ENCODE measurements around the gene MS4A10. TPM values are rescaled to one million over a fixed set of nuclear protein-coding genes. Genes with fewer than 3 reads are reported as not detected.

MS4A10 gene
- total and polyA plus RNA-seq, 2 experiments from 2014 or later: not detected

DNA sequence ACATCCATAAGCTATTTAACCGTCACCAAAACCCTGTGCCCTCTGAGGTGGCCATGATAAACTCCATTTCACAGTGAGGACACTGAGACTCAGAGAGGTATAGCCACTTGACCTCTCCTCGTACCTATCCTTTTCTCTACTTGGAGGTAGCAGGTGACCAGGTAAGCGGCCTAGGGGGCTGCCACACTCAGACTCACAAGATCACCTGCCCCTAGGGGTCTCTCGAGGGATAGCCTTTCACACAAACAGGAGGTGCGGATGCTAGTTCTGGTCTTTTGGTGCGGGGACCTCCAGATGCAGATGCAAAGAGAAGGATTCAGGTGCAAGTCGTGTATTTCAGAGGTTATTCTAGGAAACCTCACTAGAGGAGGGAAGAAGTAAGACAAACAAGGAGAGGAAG lies 46.0 kb upstream of the MS4A10 start:
- H3K4me1 Mint-ChIP-seq: no peaks in the 10 kb centered on the region
- H3K4me2 ChIP-seq: no peak overlapping the region
- no peak overlapping the region for H2AFZ ChIP-seq
- no peaks in the 10 kb centered on the region for H3K27me3 ChIP-seq (ENCODE audit: insufficient read depth)
- no peaks in the 10 kb centered on the region for H4K20me1 ChIP-seq (replicated peaks; ENCODE audit: insufficient read depth)
- no peaks in the 10 kb centered on the region for H3K79me2 ChIP-seq (replicated peaks; ENCODE audit: insufficient read depth)
- H3K4me3 Mint-ChIP-seq: no peak overlapping the region
- TF ChIP-seq, protein P1, sequence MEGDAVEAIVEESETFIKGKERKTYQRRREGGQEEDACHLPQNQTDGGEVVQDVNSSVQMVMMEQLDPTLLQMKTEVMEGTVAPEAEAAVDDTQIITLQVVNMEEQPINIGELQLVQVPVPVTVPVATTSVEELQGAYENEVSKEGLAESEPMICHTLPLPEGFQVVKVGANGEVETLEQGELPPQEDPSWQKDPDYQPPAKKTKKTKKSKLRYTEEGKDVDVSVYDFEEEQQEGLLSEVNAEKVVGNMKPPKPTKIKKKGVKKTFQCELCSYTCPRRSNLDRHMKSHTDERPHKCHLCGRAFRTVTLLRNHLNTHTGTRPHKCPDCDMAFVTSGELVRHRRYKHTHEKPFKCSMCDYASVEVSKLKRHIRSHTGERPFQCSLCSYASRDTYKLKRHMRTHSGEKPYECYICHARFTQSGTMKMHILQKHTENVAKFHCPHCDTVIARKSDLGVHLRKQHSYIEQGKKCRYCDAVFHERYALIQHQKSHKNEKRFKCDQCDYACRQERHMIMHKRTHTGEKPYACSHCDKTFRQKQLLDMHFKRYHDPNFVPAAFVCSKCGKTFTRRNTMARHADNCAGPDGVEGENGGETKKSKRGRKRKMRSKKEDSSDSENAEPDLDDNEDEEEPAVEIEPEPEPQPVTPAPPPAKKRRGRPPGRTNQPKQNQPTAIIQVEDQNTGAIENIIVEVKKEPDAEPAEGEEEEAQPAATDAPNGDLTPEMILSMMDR (conservative IDR thresholded peaks at IDR 0.05; ENCODE audit: low read depth in 2 of 2): peak; percentile 37 to 53; a peak in 3 of 4 replicates
- TF ChIP-seq JUNB (IDR thresholded peaks at IDR 0.05; ENCODE audit: unreplicated experiment): no peak
- no peaks in the 10 kb centered on the region for H3F3A ChIP-seq (replicated peaks; ENCODE audit: low read depth)
- H3K4me1 ChIP-seq (ENCODE audit: insufficient read depth): no peaks in the 10 kb centered on the region
- peaks cover 5% of the 10 kb centered on the region for H3K27me3 Mint-ChIP-seq (ENCODE audit: insufficient read depth, low read depth, poor library complexity)
- peaks cover 2% of the 10 kb centered on the region; the same call in 2 of the 3 replicates for H3K9me3 Mint-ChIP-seq
- H3K27ac ChIP-seq (ENCODE audit: low read depth): no peak overlapping the region
- peak; percentile 72 for DNase-seq (ENCODE audit: low spot score)
- no peaks in the 10 kb centered on the region; the same call in 2 of the 3 replicates for H3K36me3 Mint-ChIP-seq (ENCODE audit: low read depth)
- no peak overlapping the region for H3K27ac Mint-ChIP-seq
- H3K36me3 ChIP-seq (ENCODE audit: insufficient read depth): no peaks in the 10 kb centered on the region
- no peaks in the 10 kb centered on the region for H3K9me2 ChIP-seq (ENCODE audit: insufficient read depth)
- no peak overlapping the region for H3K4me3 ChIP-seq
- peak; percentile 97 for ATAC-seq

DNA sequence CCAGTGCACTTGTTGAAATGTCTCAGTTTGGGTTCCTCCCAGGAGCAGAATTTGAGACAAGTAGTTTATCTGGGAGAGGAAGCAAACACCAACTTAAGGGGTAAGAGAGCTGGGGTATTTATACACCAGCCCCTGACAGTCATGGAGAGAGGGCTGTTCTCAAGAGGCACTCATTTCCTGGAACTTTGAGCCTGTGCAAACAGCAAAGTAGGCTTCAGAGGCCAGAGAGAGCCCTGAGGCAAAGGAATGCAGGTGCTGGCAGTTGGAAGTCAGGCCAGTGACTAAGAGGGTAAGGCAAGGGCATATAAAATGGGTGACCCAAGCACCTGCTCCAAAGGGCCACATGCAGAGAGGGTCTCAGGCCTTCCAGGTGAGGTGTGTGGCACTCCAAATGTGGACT lies 44.6 kb upstream of the MS4A10 start:
- H4K20me1 ChIP-seq (replicated peaks; ENCODE audit: insufficient read depth): no peaks in the 10 kb centered on the region
- peaks cover 5% of the 10 kb centered on the region for H3K27me3 Mint-ChIP-seq (ENCODE audit: insufficient read depth, low read depth, poor library complexity)
- no peaks in the 10 kb centered on the region for H3K9me2 ChIP-seq (ENCODE audit: insufficient read depth)
- no peak overlapping the region for H3K27ac Mint-ChIP-seq
- H3K9me3 Mint-ChIP-seq: peaks cover 2% of the 10 kb centered on the region; the same call in 2 of the 3 replicates
- H3K4me3 Mint-ChIP-seq: no peak overlapping the region
- H3K79me2 ChIP-seq (replicated peaks; ENCODE audit: insufficient read depth): no peaks in the 10 kb centered on the region
- no peaks in the 10 kb centered on the region for H3K36me3 ChIP-seq (ENCODE audit: insufficient read depth)
- no peak overlapping the region for H3K4me2 ChIP-seq
- H3K4me1 ChIP-seq (ENCODE audit: insufficient read depth): no peaks in the 10 kb centered on the region
- H2AFZ ChIP-seq: no peak overlapping the region
- no peaks in the 10 kb centered on the region for H3F3A ChIP-seq (replicated peaks; ENCODE audit: low read depth)
- H3K4me3 ChIP-seq: no peak overlapping the region
- H3K36me3 Mint-ChIP-seq (ENCODE audit: low read depth): no peaks in the 10 kb centered on the region; the same call in 2 of the 3 replicates
- H3K27me3 ChIP-seq (ENCODE audit: insufficient read depth): no peaks in the 10 kb centered on the region
- peaks cover 5% of the 10 kb centered on the region; the same call in 2 of the 3 replicates for H3K4me1 Mint-ChIP-seq
- H3K27ac ChIP-seq (ENCODE audit: low read depth): no peak overlapping the region
- ATAC-seq (no peak), DNase-seq (ENCODE audit: low spot score) (no peak)
- TF ChIP-seq STAT1 (IDR thresholded peaks at IDR 0.05; ENCODE audit: unreplicated experiment) (no peak), NANOG (IDR thresholded peaks at IDR 0.05; ENCODE audit: borderline replicate concordance) (no peak), ETS1 (IDR thresholded peaks at IDR 0.05) (no peak), ZNF331 (CRISPR knock-in tag; IDR thresholded peaks at IDR 0.05; ENCODE audit: low read depth) (no peak), EZH2 (IDR thresholded peaks at IDR 0.05; ENCODE audit: low read depth, unreplicated experiment) (no peak), POLR2AphosphoS5 (IDR thresholded peaks at IDR 0.05; ENCODE audit: low read depth) (no peak), ZNF114 (CRISPR knock-in tag; IDR thresholded peaks at IDR 0.05) (no peak), CREB1 (CRISPR knock-in tag; IDR thresholded peaks at IDR 0.05; ENCODE audit: low read depth) (no peak), EZH2phosphoT487 (IDR thresholded peaks at IDR 0.05; ENCODE audit: unreplicated experiment) (no peak), JUNB (IDR thresholded peaks at IDR 0.05; ENCODE audit: unreplicated experiment) (no peak)
- TF ChIP-seq, protein P2, sequence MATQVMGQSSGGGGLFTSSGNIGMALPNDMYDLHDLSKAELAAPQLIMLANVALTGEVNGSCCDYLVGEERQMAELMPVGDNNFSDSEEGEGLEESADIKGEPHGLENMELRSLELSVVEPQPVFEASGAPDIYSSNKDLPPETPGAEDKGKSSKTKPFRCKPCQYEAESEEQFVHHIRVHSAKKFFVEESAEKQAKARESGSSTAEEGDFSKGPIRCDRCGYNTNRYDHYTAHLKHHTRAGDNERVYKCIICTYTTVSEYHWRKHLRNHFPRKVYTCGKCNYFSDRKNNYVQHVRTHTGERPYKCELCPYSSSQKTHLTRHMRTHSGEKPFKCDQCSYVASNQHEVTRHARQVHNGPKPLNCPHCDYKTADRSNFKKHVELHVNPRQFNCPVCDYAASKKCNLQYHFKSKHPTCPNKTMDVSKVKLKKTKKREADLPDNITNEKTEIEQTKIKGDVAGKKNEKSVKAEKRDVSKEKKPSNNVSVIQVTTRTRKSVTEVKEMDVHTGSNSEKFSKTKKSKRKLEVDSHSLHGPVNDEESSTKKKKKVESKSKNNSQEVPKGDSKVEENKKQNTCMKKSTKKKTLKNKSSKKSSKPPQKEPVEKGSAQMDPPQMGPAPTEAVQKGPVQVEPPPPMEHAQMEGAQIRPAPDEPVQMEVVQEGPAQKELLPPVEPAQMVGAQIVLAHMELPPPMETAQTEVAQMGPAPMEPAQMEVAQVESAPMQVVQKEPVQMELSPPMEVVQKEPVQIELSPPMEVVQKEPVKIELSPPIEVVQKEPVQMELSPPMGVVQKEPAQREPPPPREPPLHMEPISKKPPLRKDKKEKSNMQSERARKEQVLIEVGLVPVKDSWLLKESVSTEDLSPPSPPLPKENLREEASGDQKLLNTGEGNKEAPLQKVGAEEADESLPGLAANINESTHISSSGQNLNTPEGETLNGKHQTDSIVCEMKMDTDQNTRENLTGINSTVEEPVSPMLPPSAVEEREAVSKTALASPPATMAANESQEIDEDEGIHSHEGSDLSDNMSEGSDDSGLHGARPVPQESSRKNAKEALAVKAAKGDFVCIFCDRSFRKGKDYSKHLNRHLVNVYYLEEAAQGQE (IDR thresholded peaks at IDR 0.05; ENCODE audit: unreplicated experiment): no peak
- TF ChIP-seq, protein P1 (conservative IDR thresholded peaks at IDR 0.05; ENCODE audit: low read depth in 2 of 2): no peak

All from GM23338 (cell line).